Stimulated activated CD4-positive, alpha-beta T cell treated with anti-CD3 and anti-CD28 coated beads, Interleukin-4, amount 100 ng/mL, for 48 hours (primary cell): ENCODE measurements around the gene DCLK2.

Experiments used
- DNase-seq, 2 donors: peaks; one replicate each; pipeline ENCODE4 v3.0.0-alpha.2; 2020; ENCODE audit warnings: low read depth in 2 of 2

The DCLK2 gene

GRCh38 chr4:150238591-150238990, 160.3 kb downstream of the DCLK2 start:
- no peak for DNase-seq

GRCh38 chr4:150240011-150240410, 161.8 kb downstream of the DCLK2 start:
- no peak for DNase-seq

DNA sequence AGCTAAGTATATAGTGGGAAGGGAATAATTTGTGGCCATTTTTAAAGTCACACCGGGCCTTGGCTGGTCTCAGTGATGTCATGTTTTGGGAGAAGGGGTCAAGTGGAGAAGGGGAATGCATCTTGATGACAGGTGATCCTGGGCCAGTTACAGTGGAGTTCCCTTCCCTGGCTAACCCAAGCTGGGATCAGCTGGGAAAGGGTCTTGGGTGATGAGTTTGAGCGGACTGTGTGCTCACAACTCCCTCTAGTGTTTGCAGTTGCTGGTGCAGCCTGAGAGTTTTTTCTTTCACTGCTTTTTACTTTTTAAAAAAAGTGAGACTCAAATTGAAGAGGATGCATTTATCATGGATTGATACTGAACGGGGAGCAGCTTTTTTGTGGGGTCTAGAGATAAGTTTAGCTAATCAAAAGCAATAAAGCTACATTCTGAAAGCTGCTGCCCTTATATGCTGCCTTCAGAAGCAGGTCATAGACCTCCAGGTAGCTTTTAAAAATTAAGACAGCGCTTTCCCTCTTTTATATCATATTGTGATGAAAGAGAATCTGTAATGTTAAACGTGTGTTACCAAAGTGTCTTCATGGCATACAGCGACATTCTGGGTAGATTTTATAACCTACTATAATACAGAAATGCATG, 164.7 kb downstream of the DCLK2 start:
- no peak for DNase-seq

GRCh38 chr4:150243932-150244331, 165.7 kb downstream of the DCLK2 start:
- DNase-seq: no peak

DNA sequence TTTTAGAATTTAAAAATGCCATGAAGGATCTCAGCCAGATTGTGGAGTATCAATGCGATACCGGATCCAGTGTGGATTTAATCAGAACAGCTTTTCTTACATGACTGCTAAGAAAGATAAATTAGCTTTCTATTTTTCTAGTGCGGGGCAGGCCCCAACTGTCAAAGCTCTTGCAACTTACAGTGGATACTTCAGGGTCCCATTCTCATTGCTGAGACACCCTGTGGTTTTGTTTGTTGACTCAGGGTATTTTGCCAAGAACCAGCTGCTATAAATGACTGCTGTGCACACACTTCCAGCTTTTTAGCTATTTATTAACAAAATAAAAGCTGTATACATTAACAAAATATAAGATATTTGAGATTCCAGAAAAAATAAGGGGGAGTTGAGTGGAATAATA, 166.4 kb downstream of the DCLK2 start:
- no peak for DNase-seq

DNA sequence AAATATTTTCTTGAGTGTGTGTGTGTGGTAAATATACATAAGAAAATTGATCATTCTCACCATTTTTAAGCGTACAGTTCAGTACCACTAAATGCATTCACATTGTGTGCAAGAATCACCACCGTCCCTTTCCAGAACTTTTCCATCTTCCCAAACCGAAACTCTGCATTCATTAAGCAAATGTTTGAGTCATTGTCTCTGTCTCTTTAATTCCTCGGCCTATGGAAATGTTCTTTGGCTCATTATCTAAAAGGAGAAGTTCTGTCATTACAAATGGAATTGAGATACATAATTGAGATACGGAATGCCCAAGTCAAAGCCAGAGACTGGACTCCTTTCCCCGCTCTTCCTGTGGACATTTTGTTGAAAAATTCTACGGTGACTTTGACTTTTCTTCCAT, 168.9 kb downstream of the DCLK2 start:
- no peak for DNase-seq

DNA sequence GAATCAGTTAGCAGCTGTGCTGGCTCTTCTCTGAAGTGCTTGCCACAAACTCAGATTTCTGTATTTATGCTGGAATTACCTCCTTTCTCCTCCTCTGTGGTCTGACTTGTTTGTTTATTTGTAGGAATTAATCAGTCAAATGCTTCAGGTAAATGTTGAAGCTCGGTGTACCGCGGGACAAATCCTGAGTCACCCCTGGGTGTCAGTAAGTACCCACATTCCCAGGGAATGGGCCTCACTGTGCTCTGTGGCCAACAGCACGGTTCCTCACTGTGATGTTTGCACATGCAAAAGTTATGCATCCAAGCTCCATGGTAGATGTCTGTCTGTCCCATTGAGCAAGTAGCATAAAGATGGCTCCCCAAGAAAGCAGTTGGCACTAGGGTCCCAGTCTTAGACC, 169.9 kb downstream of the DCLK2 start:
- DNase-seq: no peak

DNA sequence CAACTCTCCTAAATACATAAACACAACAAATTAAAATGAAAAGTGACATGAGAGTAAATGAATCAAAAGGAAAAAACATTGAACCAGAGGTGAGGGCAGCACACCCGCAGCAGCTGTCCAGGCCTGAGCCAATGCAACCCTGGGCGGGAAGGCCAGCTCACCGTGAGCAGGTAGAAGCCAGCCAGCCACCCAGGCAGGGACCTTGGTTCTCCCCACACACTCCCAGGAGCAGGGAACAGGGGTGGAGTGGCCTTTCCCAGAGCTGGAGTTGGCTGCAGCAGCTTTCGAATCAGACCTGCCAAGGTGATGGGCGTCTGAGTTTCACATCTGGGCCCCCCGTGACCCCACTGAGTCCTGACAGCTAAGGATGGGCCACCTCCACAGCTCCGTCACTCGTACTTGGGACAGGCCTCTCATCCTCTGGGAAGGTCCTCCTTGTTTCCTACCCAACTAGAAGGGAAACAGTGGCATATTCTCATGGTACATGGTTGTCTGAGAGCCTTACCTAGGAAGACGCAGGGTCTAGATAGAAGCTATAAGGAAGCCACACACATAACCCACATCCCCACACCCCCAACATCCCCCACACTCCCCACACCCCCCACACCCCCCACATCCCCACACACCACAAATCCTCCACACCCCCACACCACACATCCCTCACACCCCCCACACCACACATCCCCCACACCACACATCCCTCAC, 172.2 kb downstream of the DCLK2 start:
- DNase-seq: no peak

DNA sequence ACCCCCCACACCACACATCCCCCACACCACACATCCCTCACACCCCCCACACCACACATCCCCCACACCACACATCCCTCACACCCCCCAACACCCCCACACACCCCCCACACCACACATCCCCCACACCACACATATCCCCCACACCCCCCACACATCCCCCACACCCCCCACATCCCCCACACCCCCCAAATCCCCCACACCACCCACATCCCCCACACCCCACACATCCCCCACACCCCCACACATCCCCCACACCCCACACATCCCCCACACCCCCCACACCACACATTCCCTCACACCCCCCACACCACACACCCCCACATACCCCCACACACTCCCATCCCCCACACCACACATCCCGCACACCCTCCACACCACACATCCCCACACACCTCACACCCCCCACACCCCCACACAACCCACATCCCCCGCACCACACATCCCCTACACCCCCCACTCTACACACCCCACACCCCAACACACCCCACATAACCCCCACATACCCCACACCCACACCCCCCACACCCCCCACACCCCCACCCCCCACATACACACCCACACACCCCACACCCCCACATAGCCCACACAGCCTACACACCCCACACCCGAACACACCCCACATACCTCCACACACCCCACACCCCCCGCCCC, 172.9 kb downstream of the DCLK2 start:
- DNase-seq: no peak

GRCh38 chr4:150251752-150252190, 173.5 kb downstream of the DCLK2 start:
- no peak for DNase-seq

DNA sequence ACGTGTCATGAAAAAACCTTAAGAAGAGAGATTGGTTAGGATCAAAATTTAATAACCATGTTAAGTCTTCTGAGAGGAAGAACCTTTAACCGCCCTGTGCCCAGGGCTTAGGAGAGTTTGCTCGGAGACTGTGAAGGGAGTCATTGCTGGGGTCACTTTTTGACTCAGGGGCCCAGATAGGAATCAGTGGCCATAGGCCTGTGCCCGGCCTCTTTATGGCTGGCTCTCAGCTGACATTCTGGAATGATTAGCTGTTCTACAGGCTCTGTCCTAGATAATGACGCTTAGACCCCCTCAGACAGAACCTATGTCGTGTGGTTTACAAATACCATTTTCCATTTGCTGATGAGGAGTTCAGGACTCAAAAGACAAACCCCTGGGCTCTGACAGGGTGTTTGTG, 174.1 kb downstream of the DCLK2 start:
- DNase-seq: no peak

- no peak for DNase-seq
Observed at GRCh38 chr4:150252741-150253140, 174.5 kb downstream of the DCLK2 start.

DNA sequence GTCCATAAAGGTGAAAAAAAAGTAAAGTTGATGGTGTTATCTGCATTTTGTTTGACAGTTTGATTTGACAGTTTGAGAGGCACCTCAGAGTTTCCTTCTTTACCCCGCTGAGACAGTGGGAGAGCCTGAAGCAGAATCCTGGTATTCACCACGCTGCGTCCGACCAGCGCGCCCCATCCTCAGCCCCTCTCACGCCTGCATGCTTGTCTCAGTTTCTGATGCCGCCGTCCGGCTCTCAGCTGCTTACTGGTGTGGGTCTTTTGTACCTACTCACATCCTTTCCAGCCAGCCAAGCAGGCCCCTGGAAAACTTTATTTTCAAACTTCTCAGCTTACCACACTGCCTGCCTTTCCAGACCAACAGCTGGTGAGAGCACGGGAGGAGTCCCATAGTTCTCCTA, 175.2 kb downstream of the DCLK2 start:
- no peak for DNase-seq

DNA sequence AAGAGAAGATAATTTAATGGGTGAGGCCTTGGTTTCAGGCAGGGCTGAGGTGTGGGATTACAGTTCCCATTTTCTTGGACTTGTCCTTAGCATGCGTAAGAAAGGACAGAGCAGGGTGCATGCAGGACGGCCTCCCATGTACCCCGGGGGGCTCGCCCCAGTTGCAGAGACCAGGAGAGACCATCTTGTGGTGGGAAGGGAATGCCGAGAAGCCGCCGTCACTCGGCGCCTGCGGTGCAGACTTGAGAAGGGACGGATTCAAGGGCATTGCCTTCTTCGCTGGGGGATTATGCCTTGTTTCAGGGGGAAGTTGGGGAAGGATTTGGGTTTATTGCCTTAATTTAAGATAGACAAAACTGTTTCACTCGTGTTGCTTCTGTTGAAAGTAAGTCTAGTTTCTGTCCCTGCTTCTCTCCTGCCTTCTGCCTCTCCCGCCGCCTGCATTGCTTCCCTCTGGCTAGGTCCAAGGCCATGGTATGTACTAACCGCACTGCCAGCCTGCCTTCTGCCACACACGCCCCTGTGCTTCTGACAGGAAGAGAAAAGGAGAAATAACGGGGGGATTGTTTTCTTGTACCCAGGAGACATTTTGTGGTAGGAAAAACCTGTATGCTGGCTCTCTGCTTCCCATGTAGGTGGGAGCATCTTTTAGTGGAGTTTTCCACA, 175.9 kb downstream of the DCLK2 start:
- no peak for DNase-seq

DNA sequence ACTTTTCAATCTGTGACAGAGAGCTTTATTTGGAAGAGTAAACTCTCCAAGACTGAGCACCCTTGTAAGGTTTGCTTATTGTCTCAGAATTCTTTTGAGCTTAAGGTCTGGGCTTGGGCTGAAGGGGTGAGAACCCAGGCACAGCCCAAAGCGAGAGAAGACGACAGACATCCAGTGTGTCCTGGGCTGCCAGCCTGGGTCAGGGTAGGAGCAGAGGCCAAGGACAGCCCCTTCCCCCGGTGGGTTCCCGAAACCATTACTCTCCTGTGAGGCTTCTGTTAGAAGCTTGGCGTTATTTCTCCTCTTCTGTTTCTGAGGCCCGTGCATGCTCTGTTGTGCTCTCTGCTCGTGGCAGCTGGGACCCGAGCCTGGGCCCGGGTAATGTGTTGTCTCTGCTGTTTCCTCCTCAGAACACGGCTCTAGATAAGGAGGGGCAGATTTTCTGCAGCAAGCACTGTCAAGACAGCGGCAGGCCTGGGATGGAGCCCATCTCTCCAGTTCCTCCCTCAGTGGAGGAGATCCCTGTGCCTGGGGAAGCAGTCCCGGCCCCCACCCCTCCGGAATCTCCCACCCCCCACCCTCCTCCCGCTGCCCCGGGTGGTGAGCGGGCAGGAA, 177.5 kb downstream of the DCLK2 start:
- DNase-seq: no peak

DNA sequence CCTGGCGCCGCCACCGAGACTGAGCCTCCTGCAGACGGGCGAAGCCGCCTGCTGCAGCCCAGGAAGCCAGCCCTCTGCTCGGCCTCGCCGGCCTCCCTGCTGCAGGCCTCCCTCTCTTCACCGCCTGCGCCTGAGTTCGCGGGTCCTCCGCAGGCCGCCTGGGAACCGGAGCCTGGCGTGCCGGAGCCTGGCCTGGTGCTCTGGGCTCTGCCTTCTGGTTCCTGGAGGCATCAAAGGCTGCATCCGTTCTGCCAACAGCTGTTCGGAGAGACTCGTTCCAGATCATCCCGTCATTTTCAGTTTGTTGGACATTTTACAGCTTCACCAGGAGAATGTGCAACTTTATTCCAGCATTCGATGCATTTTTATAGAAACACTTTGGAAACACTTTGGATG, 178.0 kb downstream of the DCLK2 start:
- no peak for DNase-seq

DNA sequence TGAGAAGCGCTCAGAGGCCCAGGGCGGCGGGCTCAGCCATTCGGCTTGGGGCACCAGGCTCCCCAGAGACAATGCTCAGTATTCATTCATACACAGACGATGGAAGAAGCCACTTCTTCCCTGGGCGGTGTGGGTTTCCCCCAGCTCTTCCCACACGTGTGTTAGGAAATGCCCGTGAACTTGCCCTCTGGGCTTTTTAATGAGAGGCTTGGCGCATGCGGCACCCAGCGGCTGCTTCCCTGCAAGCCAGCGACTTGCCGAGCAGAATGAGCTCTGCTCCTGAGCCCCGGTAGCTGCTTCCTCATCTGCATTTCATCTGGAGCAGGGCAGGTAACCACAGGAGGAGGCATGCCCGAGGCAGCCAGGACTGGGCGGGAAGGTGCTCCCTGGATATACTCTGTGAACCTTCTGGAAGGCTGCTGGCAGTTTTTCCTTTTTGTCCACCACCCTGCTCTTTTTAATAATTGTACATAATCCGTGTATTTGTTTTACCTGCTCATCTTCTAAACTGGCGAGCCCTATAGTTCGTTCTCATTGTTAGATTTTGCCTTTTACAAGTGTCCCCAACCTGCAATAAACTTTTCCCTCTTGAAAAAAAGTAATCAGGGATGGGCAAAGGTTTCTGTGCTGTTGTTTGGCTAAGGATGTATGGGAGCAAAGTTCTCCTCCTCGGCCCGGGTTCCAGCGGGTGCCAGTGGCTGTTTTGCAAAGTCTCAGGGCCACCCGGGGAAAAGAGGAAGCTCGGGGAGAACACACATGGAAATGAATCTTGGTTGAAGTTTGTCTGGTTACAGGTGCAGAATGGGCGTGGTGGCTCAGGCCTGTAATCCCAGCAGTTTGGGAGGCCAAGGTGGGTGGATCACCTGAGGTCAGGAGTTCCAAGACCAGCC, 178.8 kb downstream of the DCLK2 start:
- DNase-seq: no peak

DNA sequence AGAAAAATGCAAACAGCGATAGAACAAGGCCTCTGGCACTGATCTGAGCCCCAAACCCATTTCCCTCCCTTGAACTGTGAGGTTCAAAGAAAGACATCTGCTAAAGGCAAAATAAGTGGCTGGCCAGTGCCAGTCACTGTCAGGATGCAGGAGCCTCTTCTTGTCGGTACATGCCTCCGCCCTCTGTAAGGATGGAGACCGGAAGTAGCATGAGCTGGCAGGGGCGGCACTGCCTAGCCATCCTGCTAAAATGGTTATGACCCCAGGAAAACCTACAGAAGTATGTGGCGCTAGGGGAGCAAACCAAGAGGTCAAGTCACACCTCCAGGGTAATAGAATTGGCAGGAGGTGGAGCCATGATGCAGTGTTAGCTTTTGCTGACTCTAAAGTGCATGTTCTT, 180.3 kb downstream of the DCLK2 start:
- DNase-seq: no peak

- no peak for DNase-seq
Observed at GRCh38 chr4:150259861-150260567, 181.8 kb downstream of the DCLK2 start.

DNA sequence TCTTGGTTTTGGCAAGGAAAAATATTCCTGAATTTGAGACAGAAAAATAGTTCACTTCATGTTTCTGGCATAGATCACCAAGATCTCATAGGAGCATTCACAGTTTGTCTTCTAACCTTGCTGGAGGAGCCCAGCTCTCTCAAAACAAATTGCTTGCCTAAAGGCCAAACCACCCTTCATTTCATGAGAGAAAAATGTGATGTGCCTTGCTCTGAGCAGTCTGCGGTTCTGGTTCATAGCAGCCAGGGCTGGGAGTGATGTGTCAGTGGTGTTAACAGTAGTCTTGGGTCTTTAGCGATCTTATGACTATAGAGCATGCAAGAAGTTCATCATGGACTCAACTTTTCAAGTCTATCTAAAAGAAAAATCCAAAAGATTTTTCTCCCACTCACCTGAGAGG, 183.3 kb downstream of the DCLK2 start:
- no peak for DNase-seq

DNA sequence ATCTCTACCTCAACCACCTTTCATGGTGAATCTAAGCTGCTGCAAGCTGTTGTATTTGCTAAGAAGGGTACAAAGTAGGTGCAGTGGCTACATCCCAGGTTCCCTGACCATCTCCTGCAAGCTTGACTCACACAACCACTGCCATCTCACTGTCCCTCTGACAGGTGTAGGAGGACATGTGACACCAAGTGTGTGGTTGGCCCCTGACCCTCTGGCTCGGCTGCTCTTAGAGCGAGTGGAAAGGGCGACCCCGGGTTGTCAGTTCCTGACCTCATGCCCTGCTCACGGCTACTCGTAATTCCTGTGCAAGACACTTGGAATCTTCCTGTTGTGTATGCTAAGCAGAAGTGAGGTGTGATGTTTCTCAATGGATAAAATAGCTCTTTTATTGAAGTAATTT, 184.4 kb downstream of the DCLK2 start:
- DNase-seq: no peak
